Measurements from ENCODE around the gene SHOC2. TPM values are rescaled to one million over a fixed set of nuclear protein-coding genes. Genes with fewer than 3 reads are reported as not detected.

The SHOC2 gene
- total and polyA plus RNA-seq, 9 of the 15 experiments (the other 6 are each of a cell fraction or from before 2014, with no cell fraction given): 9.2 to 17.5 (median 14.9) TPM

- H3K4me2 ChIP-seq (ENCODE audit: insufficient read depth, low read length): no peak overlapping the region
- no peaks in the 10 kb centered on the region for H3K9me3 ChIP-seq (replicated peaks; ENCODE audit: control insufficient read depth, insufficient read depth, low read depth, low read length)
- no TSS peak for BruUV-seq (replicated peaks)
- peak; percentile 80 for TF ChIP-seq ZBTB40 (IDR thresholded peaks at IDR 0.05)
- TF ChIP-seq ZBTB40 (CRISPR knock-in tag; IDR thresholded peaks at IDR 0.05): peak; percentile 59; the same call in 1 of the 2 replicates
- no peak for TF ChIP-seq TAL1 (IDR thresholded peaks at IDR 0.05)
- H3K4me3 ChIP-seq: no peak overlapping the region
- POLR2A ChIA-PET: no interaction called here
- H3K9me1 ChIP-seq (ENCODE audit: control insufficient read depth, insufficient read depth, low read length): no peaks in the 10 kb centered on the region
- in situ Hi-C loops (cut with MboI): no loop called here
- DNase-seq (ENCODE audit: extremely low read depth in 1 of 4, low spot score in 3 of 4) (no peak), ATAC-seq (no peak), FAIRE-seq (no peak)
- intact Hi-C loops (cut with micrococcal nuclease): no loop called here
- no peak overlapping the region for H3K9ac ChIP-seq (ENCODE audit: insufficient read depth in 1 of 2, low read depth in 2 of 2, low read length in 2 of 2)
- CTCF ChIA-PET (ENCODE audit: low intra/inter-chr PET ratio): no interaction called here
- H3K79me2 ChIP-seq (ENCODE audit: control insufficient read depth, insufficient read depth, low read length): peaks cover 63% of the 10 kb centered on the region
- no peaks in the 10 kb centered on the region for H3K27me3 ChIP-seq (ENCODE audit: control insufficient read depth in 2 of 2, insufficient read depth in 2 of 2, low read length in 2 of 2)
- peaks cover 3% of the 10 kb centered on the region; the same call in 1 of the 3 replicates for H3K36me3 ChIP-seq (ENCODE audit: control insufficient read depth, insufficient read depth, low read length)
- 36% methylated on average over 4 of the region's 4 CpGs for WGBS (ENCODE audit: insufficient coverage, low coverage, missing lambda C conversion rate)
- no peak overlapping the region for H2AFZ ChIP-seq (ENCODE audit: low read depth, low read length)
- no peaks in the 10 kb centered on the region for H3K4me1 ChIP-seq (replicated peaks in 1 of 2; ENCODE audit: control insufficient read depth in 2 of 2, insufficient read depth in 2 of 2, low read length in 2 of 2)
- H4K20me1 ChIP-seq (replicated peaks; ENCODE audit: control insufficient read depth, insufficient read depth, low read length): 0 out of 2 replicates have a peak, but pooled peaks cover 3% of the 10 kb centered on the region
- H3K27ac ChIP-seq (ENCODE audit: extremely low read depth, low read depth, low read length): no peak overlapping the region
These were observed 40.3 kb downstream of the SHOC2 start for GRCh38 chr10:110959379-110960332.

Measured in K562 (cell line).